HG02588 (cell line): ENCODE data around the gene CYP26A1.

Source experiments
- ATAC-seq: cut with Tn5 transposase; IDR thresholded peaks from one replicate; pipeline ENCODE4 v1.9.1; 2021; ENCODE audit warnings: mild to moderate bottlenecking, moderate library complexity; ENCODE audit not compliant: unreplicated experiment

CYP26A1 gene, protein sequence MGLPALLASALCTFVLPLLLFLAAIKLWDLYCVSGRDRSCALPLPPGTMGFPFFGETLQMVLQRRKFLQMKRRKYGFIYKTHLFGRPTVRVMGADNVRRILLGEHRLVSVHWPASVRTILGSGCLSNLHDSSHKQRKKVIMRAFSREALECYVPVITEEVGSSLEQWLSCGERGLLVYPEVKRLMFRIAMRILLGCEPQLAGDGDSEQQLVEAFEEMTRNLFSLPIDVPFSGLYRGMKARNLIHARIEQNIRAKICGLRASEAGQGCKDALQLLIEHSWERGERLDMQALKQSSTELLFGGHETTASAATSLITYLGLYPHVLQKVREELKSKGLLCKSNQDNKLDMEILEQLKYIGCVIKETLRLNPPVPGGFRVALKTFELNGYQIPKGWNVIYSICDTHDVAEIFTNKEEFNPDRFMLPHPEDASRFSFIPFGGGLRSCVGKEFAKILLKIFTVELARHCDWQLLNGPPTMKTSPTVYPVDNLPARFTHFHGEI

DNA sequence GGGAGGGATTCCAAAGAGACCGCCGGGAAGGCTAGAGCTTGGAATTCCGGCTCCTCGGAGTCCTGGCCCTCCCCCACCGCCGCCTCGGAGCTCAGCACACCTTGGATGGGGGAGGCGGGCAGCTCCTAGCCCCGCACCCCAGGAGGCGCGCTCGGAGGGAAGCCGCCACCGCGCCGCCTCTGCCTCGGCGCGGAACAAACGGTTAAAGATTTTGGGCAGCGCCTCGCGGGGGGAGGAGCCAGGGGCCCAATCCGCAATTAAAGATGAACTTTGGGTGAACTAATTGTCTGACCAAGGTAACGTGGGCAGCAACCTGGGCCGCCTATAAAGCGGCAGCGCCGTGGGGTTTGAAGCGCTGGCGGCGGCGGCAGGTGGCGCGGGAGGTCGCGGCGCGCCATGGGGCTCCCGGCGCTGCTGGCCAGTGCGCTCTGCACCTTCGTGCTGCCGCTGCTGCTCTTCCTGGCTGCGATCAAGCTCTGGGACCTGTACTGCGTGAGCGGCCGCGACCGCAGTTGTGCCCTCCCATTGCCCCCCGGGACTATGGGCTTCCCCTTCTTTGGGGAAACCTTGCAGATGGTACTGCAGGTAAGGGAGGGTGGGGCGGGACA is at the start of gene CYP26A1:
Gene CYP26A1 (plus strand): TSS at position 355 of the 608 bp plus-strand sequence. CDS start 42 bp downstream, at position 397.
- ATAC-seq = no peak

DNA sequence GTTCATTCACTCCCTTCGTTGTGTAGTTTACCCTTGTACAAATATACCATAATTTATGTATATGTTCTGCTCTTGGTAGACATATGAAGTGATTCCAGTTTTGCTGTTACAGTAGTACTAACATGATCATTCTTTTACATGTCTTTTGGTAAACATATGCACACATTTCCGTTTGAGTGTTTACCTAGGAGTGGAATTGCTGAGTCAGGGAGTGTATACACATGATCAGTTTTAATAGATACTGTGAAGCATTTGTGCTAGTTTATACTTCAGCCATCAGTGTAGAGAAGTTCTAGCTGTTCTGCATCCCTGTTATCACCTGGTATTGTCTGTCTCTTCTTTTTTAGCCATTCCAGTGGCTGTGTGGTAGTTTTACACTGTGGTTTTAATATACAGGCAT is 47.6 kb upstream of the CYP26A1 start:
- ATAC-seq = no peak

DNA sequence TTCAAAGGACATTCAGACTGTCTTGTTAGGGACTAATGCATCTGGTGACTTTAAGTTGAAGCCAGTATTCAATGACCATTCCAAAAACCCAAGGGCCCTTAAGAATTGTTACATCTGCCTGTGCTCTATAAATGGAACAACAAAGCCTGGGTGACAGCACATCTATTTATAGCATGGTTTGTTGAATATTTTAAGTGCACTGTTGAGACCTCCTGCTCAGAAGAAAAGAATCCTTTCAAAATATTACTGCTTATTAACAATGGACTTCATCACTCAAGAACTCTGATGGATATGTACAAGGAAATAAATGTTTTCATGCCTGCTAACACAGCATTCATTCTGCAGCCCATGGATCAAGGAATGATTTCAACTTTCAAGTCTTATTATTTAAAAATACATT is 46.2 kb upstream of the CYP26A1 start:
- no peak for ATAC-seq

DNA sequence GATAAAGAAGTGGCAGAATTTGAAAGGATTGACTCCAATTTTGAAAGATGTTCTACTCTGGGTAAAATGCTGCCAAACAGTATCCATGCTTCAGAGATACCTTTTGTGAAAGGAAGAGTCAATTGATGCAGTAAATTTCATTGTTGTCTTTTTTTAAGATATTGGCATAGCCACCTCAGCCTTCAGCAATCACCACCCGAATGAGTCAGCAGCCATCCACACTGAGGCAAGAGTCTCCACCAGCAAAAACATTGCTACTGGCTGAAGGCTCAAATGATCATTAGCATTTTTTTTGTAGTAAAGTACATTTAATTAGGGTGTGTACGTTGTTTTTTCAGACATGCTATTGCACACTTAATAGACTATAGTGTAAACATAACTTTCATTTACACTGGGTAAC is 44.8 kb upstream of the CYP26A1 start:
- ATAC-seq = no peak

DNA sequence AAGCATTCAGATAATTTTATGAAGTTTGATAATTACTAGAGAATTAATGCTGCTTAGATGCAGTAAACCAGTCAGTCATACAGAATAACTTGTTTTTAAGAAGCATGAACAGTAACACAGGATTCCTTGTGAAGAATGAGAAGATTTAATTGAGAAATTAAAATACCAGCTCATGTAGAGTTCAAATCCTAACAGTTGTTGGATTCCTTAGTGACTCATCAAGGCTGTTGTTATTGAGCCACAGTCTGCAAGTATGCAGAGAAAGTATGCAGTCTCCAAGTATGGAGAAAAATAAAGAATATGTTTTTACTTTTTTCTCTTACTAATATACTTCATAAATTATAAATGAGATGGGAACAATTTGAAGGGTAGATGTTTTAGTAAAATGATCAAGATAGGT is 43.3 kb upstream of the CYP26A1 start:
- no peak for ATAC-seq

DNA sequence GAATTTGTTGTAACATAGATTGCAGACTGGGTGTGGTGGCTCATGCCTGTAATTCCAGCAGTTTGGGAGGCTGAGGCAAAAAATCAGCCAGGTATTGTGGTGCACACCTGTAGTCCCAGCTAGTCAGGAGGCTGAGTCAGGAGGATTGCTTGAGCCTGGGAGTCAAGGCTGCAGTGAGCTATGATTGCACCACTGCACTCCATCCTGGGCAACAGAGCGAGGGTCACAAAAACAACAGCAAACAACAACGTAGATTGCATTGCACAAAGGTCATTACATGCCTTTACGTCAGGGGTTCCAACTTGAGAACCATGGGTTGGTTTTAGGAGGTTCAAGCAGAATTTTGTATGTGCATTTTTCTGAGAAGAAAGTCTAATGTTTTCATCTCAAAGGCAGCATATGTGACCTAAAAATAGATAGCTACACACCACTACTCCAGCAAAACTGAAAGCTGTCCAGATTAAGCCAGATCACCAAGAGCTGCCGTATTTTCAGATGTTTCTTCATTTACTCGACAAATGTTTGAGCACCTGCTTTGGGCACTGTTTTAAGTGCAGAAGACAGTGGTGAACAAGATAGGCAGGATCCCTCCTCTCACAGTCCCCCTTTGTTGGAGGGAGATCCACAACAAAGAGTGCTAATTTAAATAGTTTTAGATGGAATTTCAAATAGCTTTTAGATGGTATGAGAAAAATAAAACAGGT is 41.4 kb upstream of the CYP26A1 start:
- no peak for ATAC-seq

DNA sequence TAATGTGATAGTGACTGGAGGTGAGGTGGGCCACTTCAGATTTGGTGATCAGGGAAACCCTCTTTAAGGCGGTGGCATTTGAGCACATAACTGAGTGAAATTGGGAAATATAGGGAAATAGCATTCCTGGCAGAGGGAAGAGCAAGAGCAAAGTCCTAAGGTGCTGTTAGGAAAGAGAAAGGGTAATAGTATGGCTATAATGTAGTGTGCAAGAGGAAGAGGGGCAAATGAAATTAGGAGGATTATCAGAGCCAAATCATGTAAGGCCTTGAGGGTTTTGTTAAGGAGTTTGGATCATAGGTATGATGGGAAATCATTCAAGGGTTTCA is 40.9 kb upstream of the CYP26A1 start:
- no peak for ATAC-seq

DNA sequence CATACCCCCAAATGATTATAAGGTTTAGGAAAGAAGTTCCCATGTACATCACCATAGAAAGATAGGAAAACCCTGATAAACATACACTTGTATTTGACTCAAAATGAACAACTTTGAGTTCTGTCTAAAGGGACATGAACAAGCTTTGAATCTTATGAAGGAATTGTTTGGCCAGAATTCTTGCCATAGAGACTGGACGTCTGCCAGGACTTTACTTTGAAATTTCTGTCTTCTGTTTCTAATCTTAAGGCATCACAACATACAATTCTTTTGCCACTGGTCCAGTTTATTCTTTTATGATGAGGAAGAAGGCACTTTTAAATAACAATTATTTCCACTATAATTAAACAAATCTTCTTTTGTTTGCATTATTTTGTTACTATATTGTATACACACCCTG is 39.3 kb upstream of the CYP26A1 start:
- no peak for ATAC-seq

DNA sequence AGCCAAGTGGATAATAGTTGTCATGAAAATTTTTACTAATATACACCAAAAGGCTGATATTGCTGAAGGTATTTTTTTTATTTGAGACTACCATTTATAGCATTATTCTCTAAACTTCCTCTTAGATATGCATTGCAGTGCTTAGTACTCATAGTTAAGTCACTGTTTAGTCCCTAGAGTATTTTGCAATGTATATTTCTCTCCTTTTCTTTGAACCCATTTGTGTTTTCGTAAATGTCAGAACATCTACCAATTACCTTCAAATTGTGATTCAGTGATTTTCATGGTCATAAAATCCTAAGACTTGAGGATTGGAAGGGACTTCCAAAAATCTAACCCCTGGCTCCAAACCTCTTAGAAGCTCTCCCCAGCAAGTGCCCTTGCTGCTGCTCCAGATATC is 34.6 kb upstream of the CYP26A1 start:
- no peak for ATAC-seq

DNA sequence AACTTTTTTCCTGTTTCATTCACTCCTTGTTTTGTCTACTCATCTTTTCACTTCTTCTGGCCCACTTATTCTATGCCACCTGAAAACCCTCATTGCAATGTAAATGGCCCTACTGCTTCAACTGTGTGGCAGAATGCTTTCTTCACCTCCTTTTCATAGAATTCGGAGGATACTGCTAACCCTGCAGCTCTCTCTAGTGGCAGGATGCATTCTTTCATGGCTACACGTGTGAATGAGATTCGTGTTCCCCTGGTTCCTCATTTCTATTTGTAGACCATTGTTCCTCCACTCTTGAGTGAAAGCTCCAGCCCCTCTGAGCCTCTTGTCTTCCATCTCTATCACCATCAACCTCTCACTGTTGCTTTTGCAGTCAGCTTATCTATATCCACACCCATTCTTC is 34.0 kb upstream of the CYP26A1 start:
- no peak for ATAC-seq

DNA sequence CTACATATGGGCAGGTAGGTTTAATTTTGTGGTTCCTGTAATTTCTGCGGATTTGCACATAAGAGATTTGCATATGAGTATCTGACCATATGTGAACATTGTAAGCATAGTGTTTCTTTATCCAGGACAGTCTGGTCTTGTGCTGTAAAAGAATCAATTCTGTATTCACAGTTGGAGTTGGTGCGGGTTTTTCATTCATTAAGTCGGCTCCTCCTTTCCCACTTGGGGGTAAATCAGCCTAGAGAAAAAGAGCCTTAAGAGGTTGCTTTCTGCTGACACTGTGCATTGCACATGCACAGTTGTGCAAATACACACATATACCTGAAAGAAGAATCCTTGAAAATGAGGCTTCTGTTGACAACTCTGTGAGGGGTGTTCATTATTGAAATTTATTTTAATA is 19.2 kb upstream of the CYP26A1 start:
- ATAC-seq = no peak

DNA sequence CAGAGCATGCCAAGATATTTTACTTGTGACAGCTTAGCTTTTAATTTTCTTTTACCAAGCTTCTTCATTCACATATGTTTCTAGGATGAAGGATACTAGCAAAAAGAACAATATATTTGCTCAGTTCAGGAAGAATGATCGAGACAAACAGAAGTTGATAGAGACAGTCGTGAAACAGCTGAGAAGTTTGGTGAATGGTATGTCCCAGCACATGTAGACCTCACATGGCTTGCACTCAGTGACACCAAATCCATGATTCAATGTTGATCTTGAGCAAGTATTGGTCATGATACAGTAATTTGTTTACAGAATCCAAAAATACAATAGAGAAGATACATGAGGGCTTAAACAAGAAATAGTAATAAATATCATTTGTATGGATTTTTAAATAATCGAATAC is 15.6 kb upstream of the CYP26A1 start:
- no peak for ATAC-seq

DNA sequence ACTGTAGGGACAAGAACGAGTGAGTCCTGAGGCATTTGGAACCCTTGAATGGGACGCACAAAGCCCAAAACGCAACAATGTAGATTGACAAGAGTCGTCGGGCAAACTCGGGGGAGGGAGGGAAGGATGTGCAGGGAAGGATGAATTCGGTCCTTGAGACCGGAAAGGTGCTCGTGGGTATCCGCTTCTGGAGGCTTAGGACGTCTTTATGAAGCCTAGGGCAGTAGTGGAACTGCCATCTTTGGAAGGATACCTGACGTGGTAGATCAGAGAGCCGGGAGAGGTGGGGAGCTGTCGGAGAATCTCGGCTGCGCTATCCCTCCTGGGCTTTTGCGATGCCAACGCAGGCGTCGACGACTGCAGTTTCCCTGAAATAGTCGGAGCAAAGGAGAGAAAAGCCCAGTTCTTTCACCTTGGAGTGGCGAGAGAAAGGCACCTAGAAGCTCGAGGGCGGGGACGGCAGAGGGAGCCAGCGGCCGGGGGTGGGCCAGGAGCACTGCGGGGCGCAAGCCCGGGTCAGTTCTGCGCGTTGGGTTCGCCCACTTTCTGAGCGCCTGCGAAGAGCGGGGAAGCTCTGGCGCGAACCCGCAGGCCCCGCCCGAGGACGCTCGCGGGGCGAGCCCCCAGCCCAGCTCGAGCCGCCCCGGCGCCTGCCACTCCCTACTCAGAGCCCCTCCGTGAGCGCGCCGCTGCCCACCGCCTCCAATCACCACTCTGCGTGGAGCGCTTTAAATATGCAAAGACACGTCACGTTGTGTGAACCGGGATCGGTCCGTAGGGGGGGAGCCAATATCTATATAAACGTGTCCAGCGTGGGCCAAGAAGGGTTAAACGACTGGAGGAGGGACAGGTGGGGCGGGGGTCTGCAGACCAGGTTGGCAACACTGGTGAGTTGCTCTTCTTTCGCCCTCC is 13.5 kb upstream of the CYP26A1 start, which contains the start of gene CYP26C1:
Gene CYP26C1 (plus strand): TSS at position 824 of the 912 bp plus-strand sequence. CDS start 466 bp downstream, outside the sequence.
- no peak for ATAC-seq

DNA sequence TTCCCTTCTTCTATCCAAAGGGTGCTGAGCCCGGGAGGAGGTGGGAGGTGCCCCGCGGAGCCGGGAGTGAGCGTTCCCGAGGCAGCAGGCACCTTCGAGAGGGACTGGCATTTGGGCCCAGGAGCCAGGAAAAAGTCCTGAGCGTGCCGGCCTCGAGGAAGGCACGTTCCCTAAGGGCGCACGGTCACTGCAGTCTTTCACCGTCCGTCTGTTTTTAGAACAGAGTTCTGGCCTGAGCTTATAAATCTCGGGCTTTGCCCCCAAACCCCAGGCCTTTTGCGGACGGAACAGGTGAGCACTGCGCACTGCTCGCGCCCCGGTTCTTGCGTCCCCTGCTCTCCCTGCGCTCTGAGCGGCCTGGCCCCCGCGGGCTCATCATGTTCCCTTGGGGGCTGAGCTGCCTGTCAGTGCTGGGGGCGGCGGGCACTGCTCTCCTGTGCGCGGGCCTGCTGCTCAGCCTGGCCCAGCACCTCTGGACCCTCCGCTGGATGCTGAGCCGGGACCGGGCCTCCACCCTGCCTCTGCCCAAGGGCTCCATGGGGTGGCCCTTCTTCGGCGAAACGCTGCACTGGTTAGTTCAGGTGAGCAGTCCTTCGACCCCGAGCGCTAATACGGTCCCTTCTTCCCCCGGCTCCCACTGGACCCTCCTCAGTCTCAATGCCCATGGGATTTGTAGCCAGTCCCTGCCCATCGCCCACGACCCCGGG is 12.7 kb upstream of the CYP26A1 start:
- no peak for ATAC-seq

DNA sequence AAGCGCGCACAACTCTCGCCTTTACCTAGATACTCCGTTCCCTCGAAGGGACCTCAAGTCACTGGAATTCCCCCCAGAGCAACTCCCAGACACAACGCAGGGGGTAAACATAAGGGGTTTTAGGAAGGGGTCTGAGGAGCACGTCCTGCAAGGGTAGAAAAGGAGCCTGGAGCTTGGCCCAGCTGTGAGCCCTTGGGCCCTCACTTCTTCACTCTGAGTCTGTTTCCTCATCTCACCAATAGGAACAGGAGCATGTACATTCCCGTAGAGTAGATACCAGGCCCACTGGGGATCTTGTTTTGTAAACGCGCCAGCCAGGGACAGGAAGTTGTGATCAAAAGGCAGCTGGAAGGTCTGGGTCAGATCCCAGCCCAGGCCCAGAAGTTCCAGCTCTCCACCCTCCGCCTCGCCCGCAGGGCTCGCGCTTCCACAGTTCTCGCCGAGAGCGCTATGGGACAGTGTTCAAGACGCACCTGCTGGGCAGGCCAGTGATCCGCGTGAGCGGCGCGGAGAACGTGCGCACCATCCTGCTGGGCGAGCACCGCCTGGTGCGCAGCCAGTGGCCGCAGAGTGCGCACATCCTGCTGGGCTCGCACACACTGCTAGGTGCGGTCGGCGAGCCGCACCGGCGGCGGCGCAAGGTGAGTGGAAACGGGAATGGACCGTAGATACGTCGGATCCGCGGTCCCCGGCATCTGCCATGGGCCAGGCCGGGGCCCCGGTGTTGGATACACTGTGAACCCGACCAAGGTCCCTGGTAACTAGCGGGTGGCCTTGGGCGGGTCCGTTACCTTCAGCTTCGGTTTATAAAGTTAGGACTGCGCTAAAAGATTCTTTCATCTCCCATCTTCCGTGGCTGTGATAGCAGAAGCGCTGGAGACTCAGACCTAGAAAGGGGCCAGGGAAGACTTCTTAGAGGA is 11.8 kb upstream of the CYP26A1 start:
- ATAC-seq = no peak

DNA sequence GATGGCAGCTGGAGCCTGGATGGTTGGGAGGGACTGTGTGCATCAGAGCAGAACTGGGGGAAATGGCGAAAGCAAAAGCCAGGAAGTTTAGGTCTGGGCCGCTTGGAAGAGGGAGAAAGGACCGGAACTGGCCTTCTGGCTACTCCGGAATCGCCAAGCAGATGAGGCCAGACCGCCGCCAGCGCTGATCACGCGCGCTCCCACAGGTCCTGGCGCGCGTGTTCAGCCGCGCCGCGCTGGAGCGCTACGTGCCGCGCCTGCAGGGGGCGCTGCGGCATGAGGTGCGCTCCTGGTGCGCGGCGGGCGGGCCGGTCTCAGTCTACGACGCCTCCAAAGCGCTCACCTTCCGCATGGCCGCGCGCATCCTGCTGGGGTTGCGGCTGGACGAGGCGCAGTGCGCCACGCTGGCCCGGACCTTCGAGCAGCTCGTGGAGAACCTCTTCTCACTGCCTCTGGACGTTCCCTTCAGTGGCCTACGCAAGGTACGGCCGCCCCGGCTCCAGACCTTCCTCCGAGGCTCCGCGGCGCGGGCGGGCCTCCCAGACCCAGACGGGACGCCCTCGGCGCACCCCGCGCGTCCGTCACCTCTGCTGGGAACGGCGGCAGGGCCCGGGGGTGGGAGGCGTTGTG is 11.1 kb upstream of the CYP26A1 start:
- ATAC-seq = no peak

DNA sequence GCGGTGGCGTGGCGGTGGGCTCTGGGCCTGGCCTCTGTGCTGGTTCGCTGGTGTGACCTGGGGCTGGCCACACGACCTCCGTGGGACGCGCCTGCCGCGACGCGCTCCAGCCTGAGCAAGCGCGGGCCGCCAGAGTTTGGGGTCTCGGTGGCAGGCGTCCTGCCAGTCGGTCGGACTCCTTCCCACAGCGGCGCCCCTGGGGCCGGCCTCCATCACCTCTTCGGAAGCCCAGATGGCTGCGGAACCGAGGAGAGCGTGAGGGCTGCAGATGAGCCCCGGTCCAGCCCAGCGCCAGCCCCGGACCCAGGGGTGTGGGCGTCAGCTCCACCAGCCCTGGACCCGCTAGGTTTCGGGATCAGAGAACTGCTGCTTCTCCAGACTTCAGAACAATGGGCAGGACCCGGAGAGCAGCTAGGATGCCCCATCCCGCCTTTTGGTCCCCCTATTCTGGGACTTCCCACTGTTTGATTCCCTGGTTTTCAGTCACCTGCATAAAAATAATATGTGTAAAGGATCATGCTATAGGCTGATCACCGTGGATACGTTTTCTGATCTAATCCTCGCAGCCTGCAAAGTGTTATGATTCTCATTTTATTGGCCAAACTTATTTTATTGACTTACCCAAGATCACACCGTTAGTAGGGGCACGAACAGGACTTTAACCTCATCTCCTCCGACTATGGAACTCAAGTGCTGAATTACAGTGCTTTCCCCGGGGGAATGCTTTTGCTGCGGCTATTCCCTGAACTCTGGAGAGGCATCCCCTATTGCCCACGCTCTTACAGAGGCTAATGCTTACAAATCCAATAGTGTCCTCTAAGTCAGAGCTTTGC is 10.3 kb upstream of the CYP26A1 start:
- no peak for ATAC-seq
